ENCODE data around the gene MSH5. TPM values are rescaled to one million over a fixed set of nuclear protein-coding genes. Genes with fewer than 3 reads are reported as not detected.

MSH5 gene
- total and polyA plus RNA-seq, 2 of the 13 experiments (the other 11 are each of a cell fraction or from before 2014, with no cell fraction given) = 10.2 to 38.7 TPM

- TF ChIP-seq NFAT5 (CRISPR knock-in tag; IDR thresholded peaks at IDR 0.05) (no peak), KDM5B (CRISPR knock-in tag; IDR thresholded peaks at IDR 0.05; ENCODE audit: borderline replicate concordance) (peak; percentile 89; the same call in 1 of the 2 replicates), ZNF552 (CRISPR knock-in tag; IDR thresholded peaks at IDR 0.05; ENCODE audit: borderline replicate concordance) (peak; percentile 83; the same call in 1 of the 2 replicates), IKZF4 (CRISPR knock-in tag; IDR thresholded peaks at IDR 0.05; ENCODE audit: borderline replicate concordance, low read depth, not compliant biosample characterization) (peak; percentile 97), DPF2 (CRISPR knock-in tag; IDR thresholded peaks at IDR 0.05; ENCODE audit: borderline replicate concordance, low read depth) (0 out of 2 replicates have a peak, but pooled peaks have one; percentile 44), NCOR1 (IDR thresholded peaks at IDR 0.05; ENCODE audit: borderline replicate concordance, low read length) (peak; percentile 84), ZNF33A (CRISPR knock-in tag; IDR thresholded peaks at IDR 0.05; ENCODE audit: borderline replicate concordance) (peak; percentile 80; the same call in 1 of the 2 replicates), LRRFIP1 (CRISPR knock-in tag; conservative IDR thresholded peaks at IDR 0.05) (no peak), MXD3 (CRISPR knock-in tag; IDR thresholded peaks at IDR 0.05) (peak; percentile 97), ZNF772 (CRISPR knock-in tag; IDR thresholded peaks at IDR 0.05) (peak; percentile 74), ZBTB7B (CRISPR knock-in tag; IDR thresholded peaks at IDR 0.05) (peak; percentile 86), KLF6 (CRISPR knock-in tag; IDR thresholded peaks at IDR 0.05) (no peak; the same call in none of the 2 replicates), ZNF687 (CRISPR knock-in tag; IDR thresholded peaks at IDR 0.05) (peak; percentile 98), HNRNPH1 (optimal IDR thresholded peaks at IDR 0.05; ENCODE audit: low read depth, low read length) (no peak), POLR2A (IDR thresholded peaks at IDR 0.05; ENCODE audit: insufficient read depth in 1 of 2, low read depth in 2 of 2, low read length in 2 of 2) (peak; percentile 75 to 89), STAG1 (CRISPR knock-in tag; IDR thresholded peaks at IDR 0.05) (peak; percentile 43)
Measured at GRCh38 chr6:31806470-31807272, 66.9 kb downstream of the MSH5 start, which contains the start of gene LSM2 (continued).

Measured in HepG2 (cell line).